ENCODE data around the gene MAP2K7.
A peak's percentile ranks its signal among the peaks of the same experiment; 100 is the strongest.

MAP2K7 gene

DNA sequence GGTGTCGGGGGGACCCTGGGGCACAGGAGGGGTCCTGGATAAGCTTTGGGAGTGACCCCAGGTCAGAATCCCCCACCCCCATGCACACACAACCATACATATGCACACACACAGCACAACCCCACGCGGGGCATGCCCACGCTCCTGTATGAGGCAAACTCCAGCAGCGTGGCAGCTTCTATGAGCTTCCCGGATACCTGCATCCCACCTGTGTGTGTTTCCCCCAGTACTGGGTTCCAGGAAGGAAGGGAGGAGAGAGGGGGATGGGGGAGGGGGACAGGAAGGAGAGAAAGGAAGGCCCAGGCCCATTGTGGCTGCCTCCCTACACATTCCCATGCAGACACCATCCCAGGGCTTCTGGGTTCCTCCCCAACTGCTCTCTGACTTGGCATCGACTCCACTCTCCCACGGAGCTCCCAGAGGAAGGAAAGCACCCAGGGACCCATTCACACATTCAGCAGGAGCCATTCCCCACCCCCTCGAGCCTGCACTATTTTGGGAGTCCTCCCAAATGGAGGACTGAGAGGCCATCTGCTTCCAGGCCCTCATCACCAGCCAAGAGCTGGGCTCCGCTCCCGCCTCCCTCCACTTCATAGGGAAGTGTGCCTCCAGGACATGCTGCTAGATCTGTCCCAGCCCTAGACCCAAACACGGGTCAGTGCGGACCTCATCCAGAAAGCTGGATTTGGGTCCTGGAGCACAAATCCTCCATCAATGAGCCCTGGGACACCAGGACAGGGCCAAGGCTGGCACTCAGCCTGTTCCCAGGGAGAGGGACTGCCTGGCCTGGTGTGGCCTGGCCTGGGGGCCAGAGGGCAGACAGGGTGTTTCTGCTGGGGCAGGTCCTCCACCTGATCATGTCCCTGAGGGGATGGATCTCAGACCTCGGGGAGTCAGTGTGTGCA is 42.7 kb upstream of the MAP2K7 start (continued):
- TF ChIP-seq, protein P1, sequence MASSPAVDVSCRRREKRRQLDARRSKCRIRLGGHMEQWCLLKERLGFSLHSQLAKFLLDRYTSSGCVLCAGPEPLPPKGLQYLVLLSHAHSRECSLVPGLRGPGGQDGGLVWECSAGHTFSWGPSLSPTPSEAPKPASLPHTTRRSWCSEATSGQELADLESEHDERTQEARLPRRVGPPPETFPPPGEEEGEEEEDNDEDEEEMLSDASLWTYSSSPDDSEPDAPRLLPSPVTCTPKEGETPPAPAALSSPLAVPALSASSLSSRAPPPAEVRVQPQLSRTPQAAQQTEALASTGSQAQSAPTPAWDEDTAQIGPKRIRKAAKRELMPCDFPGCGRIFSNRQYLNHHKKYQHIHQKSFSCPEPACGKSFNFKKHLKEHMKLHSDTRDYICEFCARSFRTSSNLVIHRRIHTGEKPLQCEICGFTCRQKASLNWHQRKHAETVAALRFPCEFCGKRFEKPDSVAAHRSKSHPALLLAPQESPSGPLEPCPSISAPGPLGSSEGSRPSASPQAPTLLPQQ (tag by site-specific recombination; IDR thresholded peaks at IDR 0.05): no peak
- peak; percentile 17; the same call in 1 of the 2 replicates for TF ChIP-seq ZNF600 (tag by site-specific recombination; IDR thresholded peaks at IDR 0.05)
- TF ChIP-seq MYNN (tag by site-specific recombination; IDR thresholded peaks at IDR 0.05; ENCODE audit: borderline replicate concordance): no peak
- no peak for TF ChIP-seq ZNF391 (tag by site-specific recombination; IDR thresholded peaks at IDR 0.05; ENCODE audit: borderline replicate concordance, low read depth)
- TF ChIP-seq ZNF529 (tag by site-specific recombination; IDR thresholded peaks at IDR 0.05; ENCODE audit: insufficient replicate concordance): no peak

DNA sequence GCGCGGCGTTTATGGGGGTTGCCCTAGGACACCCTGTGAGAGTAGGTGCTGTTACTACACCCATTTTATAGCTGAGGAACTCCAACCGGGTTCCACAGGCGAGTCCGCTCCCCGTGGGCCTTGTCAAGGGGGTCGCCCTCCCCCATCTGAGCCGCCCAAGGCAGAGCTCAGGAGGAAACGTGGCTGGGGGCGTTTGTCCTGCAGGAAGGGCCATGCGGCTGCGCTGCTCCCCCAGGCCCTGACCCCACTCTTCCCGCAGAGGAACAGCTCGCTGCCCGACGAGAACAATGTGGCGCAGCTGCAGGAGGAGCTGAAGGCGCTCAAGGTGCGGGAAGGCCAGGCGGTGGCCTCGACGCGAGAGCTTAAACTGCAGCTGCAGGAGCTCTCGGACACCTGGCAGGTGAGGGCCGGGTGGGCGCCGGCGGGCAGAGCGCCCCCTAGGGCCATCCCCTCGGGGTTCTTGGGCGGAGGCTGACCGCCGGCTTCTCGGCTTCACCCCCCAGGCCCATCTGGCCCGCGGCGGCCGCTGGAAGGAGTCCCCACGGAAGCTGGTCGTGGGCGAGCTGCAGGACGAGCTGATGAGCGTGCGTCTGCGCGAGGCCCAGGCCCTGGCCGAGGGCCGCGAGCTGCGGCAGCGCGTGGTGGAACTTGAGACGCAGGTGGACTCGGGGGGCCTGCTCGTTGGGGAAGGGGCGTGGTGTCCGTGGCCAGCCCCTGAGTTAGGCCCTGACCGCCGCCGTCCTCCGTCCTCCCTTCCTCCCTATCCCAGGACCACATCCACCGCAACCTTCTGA is 41.9 kb upstream of the MAP2K7 start:
- POLR2A ChIA-PET: no interaction called here
- peaks cover 0 to 13% of the 10 kb centered on the region in 2 experiments; a peak in 1 of 3 replicates for H3K36me3 ChIP-seq (ENCODE audit: control insufficient read depth in 2 of 2, insufficient read depth in 1 of 2, low read length in 2 of 2)
- CTCF ChIA-PET: interaction anchor here (0.6 to 2.0 kb wide), 4 partner anchors 8 to 61 kb away, joined by 3 to 11 read pairs (median 6); partner anchors contain the start of gene MAP2K7
- H3K4me3 ChIP-seq (ENCODE audit: low read depth, low read length): no peak overlapping the region
- no peaks in the 10 kb centered on the region for H3K9me3 ChIP-seq (ENCODE audit: control insufficient read depth, insufficient read depth, low read depth, low read length)
- TF ChIP-seq ZNF571 (tag by site-specific recombination; IDR thresholded peaks at IDR 0.05) (no peak), ZNF266 (tag by site-specific recombination; IDR thresholded peaks at IDR 0.05; ENCODE audit: low read depth) (no peak)
- no peaks in the 10 kb centered on the region for H3K4me1 ChIP-seq (ENCODE audit: control insufficient read depth, insufficient read depth, low read length)
- no peak overlapping the region for H3K27ac ChIP-seq (ENCODE audit: extremely low read depth, low read depth, low read length)

DNA sequence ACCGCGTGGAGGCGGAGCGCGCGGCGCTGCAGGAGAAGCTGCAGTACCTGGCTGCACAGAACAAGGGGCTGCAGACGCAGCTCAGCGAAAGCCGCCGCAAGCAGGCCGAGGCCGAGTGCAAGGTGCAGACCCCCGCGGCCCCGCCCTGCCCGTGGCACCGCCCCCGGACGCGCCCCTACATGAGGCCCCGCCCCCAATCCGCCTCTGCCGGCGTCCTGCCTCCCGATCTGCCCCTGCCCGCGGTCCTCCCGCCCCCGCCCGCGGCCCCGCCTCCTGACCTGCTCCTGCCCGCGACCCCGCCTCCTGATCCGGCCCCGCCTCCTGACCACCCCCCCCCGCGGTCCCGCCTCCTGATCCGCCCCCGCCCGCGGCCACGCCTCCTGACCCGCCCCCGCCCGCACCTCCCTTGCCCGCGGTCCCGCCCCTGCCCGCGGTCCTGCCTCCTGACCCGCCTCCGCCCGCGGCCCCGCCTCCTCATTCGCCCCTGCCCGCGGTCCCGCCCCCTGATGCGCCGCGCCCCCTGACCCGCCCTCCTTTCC is 41.2 kb upstream of the MAP2K7 start:
- Histone ChIP-seq H3K27ac (ENCODE audit: extremely low read depth, low read depth, low read length) (no peak overlapping the region), H3K36me3 (ENCODE audit: control insufficient read depth in 2 of 2, insufficient read depth in 1 of 2, low read length in 2 of 2) (peaks cover 0 to 13% of the 10 kb centered on the region in 2 experiments; a peak in 1 of 3 replicates), H3K4me1 (ENCODE audit: control insufficient read depth, insufficient read depth, low read length) (no peaks in the 10 kb centered on the region), H3K4me3 (ENCODE audit: low read depth, low read length) (no peak overlapping the region), H3K9me3 (ENCODE audit: control insufficient read depth, insufficient read depth, low read depth, low read length) (no peaks in the 10 kb centered on the region)
- ChIA-PET CTCF (interaction anchor here (0.8 to 2.0 kb wide), 2 partner anchors 10 to 41 kb away, joined by 3 to 10 read pairs; partner anchors contain the start of gene MAP2K7), POLR2A (no interaction called here)
- no peak for TF ChIP-seq ZNF571 (tag by site-specific recombination; IDR thresholded peaks at IDR 0.05)
- peak; percentile 34; the same call in 1 of the 2 replicates for TF ChIP-seq KLF1 (tag by site-specific recombination; IDR thresholded peaks at IDR 0.05)
- TF ChIP-seq KLF8 (tag by site-specific recombination; IDR thresholded peaks at IDR 0.05): peak; percentile 66; the same call in 1 of the 2 replicates

DNA sequence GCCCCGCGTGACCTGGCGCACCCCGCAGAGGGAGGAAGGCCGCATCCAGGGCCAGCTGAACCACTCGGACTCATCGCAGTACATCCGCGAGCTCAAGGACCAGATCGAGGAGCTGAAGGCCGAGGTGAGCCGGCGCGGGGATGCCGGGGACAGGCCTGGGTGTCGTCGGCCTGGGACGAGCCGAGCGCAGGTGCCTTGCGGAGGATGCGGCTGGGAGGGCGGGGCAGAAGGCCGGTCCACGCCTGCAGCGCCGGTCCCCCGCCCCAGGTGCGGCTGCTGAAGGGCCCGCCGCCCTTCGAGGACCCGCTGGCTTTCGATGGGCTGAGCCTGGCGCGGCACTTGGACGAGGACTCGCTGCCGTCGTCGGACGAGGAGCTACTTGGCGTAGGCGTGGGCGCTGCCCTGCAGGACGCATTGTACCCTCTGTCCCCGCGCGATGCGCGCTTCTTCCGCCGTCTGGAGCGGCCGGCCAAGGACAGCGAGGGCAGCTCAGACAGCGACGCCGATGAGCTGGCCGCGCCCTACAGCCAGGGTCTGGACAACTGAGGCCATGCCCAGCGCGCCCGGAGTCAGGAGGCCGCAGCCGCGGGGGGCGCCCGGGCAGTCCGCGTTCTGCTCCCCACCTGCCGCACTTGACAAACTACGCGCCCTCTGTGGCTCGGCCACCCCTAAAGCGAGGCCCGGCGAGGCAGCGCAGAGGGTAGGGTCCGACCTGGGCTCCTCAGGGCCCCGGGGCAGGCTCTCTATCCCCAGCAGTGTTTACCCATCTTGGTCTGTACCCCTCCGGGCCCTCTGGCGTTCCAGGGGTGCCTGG is 40.3 kb upstream of the MAP2K7 start:
- Histone ChIP-seq H3K4me1 (ENCODE audit: control insufficient read depth, insufficient read depth, low read length) (no peaks in the 10 kb centered on the region), H3K36me3 (ENCODE audit: control insufficient read depth in 2 of 2, insufficient read depth in 1 of 2, low read length in 2 of 2) (peaks cover 0 to 13% of the 10 kb centered on the region in 2 experiments; a peak in 1 of 3 replicates), H3K27ac (ENCODE audit: extremely low read depth, low read depth, low read length) (no peak overlapping the region), H3K4me3 (ENCODE audit: low read depth, low read length) (no peak overlapping the region), H3K9me3 (ENCODE audit: control insufficient read depth, insufficient read depth, low read depth, low read length) (no peaks in the 10 kb centered on the region)
- ChIA-PET CTCF (no interaction called here), POLR2A (no interaction called here)
- TF ChIP-seq SP7 (tag by site-specific recombination; IDR thresholded peaks at IDR 0.05): no peak
- TF ChIP-seq SETDB1 (IDR thresholded peaks at IDR 0.05; ENCODE audit: insufficient read length, low read length): no peak
- TF ChIP-seq, protein P2, sequence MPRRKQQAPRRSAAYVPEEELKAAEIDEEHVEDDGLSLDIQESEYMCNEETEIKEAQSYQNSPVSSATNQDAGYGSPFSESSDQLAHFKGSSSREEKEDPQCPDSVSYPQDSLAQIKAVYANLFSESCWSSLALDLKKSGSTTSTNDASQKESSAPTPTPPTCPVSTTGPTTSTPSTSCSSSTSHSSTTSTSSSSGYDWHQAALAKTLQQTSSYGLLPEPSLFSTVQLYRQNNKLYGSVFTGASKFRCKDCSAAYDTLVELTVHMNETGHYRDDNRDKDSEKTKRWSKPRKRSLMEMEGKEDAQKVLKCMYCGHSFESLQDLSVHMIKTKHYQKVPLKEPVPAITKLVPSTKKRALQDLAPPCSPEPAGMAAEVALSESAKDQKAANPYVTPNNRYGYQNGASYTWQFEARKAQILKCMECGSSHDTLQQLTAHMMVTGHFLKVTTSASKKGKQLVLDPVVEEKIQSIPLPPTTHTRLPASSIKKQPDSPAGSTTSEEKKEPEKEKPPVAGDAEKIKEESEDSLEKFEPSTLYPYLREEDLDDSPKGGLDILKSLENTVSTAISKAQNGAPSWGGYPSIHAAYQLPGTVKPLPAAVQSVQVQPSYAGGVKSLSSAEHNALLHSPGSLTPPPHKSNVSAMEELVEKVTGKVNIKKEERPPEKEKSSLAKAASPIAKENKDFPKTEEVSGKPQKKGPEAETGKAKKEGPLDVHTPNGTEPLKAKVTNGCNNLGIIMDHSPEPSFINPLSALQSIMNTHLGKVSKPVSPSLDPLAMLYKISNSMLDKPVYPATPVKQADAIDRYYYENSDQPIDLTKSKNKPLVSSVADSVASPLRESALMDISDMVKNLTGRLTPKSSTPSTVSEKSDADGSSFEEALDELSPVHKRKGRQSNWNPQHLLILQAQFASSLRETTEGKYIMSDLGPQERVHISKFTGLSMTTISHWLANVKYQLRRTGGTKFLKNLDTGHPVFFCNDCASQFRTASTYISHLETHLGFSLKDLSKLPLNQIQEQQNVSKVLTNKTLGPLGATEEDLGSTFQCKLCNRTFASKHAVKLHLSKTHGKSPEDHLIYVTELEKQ (tag by site-specific recombination; IDR thresholded peaks at IDR 0.05; ENCODE audit: borderline replicate concordance): no peak
- TF ChIP-seq ZNF558 (tag by site-specific recombination; IDR thresholded peaks at IDR 0.05): no peak
- TF ChIP-seq, protein P3, sequence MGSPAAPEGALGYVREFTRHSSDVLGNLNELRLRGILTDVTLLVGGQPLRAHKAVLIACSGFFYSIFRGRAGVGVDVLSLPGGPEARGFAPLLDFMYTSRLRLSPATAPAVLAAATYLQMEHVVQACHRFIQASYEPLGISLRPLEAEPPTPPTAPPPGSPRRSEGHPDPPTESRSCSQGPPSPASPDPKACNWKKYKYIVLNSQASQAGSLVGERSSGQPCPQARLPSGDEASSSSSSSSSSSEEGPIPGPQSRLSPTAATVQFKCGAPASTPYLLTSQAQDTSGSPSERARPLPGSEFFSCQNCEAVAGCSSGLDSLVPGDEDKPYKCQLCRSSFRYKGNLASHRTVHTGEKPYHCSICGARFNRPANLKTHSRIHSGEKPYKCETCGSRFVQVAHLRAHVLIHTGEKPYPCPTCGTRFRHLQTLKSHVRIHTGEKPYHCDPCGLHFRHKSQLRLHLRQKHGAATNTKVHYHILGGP (tag by site-specific recombination; IDR thresholded peaks at IDR 0.05): no peak
- TF ChIP-seq ZNF138 (tag by site-specific recombination; IDR thresholded peaks at IDR 0.05; ENCODE audit: borderline replicate concordance): no peak
- TF ChIP-seq ZNF19 (tag by site-specific recombination; IDR thresholded peaks at IDR 0.05; ENCODE audit: low read depth): no peak
- TF ChIP-seq GLIS1 (tag by site-specific recombination; IDR thresholded peaks at IDR 0.05): no peak
- TF ChIP-seq ZNF654 (tag by site-specific recombination; IDR thresholded peaks at IDR 0.05; ENCODE audit: low read depth): no peak

Data from HEK293 (cell line).